ENCODE results near the gene NKIRAS1.

DNA sequence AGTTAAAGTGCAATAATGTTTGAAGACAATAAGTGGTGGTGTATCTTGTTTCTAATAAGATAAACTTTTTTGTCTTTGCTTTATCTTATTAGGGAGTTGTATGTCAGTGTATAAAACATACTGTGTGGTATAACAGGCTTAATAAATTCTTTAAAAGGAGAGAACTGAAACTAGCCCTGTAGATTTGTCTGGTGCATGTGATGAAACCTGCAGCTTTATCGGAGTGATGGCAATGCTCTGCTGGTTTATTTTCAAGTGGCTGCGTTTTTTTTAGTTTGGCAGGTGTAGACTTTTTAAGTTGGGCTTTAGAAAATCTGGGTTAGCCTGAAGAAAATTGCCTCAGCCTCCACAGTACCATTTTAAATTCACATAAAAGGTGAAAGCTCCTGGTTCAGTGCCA is 2.8 kb upstream of the NKIRAS1 start:
- no peak for TF ChIP-seq POLR2AphosphoS5 (IDR thresholded peaks at IDR 0.05)
- TF ChIP-seq POLR2A (IDR thresholded peaks at IDR 0.05; ENCODE audit: low read depth): no peak
- TF ChIP-seq, protein P1, sequence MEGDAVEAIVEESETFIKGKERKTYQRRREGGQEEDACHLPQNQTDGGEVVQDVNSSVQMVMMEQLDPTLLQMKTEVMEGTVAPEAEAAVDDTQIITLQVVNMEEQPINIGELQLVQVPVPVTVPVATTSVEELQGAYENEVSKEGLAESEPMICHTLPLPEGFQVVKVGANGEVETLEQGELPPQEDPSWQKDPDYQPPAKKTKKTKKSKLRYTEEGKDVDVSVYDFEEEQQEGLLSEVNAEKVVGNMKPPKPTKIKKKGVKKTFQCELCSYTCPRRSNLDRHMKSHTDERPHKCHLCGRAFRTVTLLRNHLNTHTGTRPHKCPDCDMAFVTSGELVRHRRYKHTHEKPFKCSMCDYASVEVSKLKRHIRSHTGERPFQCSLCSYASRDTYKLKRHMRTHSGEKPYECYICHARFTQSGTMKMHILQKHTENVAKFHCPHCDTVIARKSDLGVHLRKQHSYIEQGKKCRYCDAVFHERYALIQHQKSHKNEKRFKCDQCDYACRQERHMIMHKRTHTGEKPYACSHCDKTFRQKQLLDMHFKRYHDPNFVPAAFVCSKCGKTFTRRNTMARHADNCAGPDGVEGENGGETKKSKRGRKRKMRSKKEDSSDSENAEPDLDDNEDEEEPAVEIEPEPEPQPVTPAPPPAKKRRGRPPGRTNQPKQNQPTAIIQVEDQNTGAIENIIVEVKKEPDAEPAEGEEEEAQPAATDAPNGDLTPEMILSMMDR (IDR thresholded peaks at IDR 0.05): no peak

Data from esophagus muscularis mucosa (tissue), 3 donors.